Prostate gland (tissue), 2 donors: ENCODE results near the gene NCOR2.

Experiments used
- POLR2A ChIP-seq: fragments of 450-650 bp; IDR thresholded peaks from one replicate; pipeline ENCODE4 v1.6.1; 2016; ENCODE audit warnings: antibody characterized with exemption, mild to moderate bottlenecking
- POLR2AphosphoS5 ChIP-seq: sonication (generic); formaldehyde crosslinking; IDR thresholded peaks from one replicate; pipeline ENCODE4 v1.6.1; 2017; ENCODE audit warnings: antibody characterized with exemption
- TF ChIP-seq, protein P1 (sequence below), 4 experiments: fragments of 200-600 bp in 2 of 4; fragments of 450-650 bp in 2 of 4; sonication (generic) in 2 of 4; IDR thresholded peaks; 1 replicate in 3 of 4; 2 replicates in 1 of 4; pipeline ENCODE4 v1.5.1; 2016 to 2019; ENCODE audit warnings: antibody characterized with exemption in 4 of 4, mild to moderate bottlenecking in 2 of 4, moderate library complexity in 2 of 4

DNA sequence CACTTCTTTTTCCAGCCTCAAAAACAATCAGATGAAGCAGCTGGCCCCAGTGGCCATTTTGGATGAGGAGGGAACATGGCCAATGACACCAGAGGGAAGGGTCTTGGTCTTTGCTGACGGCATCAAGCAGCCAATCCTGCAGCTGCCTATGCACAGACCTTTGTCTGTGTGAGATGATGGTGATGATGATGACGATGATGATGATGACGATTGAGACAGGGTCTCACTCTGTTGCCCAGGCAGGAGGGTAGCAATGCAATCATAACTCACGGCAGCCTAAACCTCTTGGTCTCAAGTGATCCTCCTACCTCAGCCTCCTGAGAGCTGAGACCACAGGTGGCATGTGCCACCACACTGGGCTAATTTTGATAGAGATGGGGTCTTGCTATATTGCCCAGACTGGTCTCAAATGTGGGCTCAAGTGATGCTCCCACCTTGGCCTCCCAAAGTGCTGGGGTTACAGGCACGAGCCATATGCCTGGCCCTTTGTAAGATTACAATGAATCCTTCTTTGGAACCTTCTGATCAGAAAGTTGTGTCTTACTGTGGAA lies 26.5 kb upstream of the NCOR2 start:
- TF ChIP-seq, protein P1, sequence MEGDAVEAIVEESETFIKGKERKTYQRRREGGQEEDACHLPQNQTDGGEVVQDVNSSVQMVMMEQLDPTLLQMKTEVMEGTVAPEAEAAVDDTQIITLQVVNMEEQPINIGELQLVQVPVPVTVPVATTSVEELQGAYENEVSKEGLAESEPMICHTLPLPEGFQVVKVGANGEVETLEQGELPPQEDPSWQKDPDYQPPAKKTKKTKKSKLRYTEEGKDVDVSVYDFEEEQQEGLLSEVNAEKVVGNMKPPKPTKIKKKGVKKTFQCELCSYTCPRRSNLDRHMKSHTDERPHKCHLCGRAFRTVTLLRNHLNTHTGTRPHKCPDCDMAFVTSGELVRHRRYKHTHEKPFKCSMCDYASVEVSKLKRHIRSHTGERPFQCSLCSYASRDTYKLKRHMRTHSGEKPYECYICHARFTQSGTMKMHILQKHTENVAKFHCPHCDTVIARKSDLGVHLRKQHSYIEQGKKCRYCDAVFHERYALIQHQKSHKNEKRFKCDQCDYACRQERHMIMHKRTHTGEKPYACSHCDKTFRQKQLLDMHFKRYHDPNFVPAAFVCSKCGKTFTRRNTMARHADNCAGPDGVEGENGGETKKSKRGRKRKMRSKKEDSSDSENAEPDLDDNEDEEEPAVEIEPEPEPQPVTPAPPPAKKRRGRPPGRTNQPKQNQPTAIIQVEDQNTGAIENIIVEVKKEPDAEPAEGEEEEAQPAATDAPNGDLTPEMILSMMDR (IDR thresholded peaks at IDR 0.05) = no peak
- TF ChIP-seq POLR2AphosphoS5 = no peak
- TF ChIP-seq POLR2A = no peak
